Measurements from ENCODE around the gene VOPP1.

- TF ChIP-seq CTCF (IDR thresholded peaks at IDR 0.05) (no peak), POLR2A (IDR thresholded peaks at IDR 0.05) (no peak)
Observed at GRCh38 chr7:55526770-55527169, 45.5 kb downstream of the VOPP1 start.

Data from uterus (tissue), 2 donors.